WTC11 (cell line): ENCODE data around the gene FAM133A. TPM values are rescaled to one million over a fixed set of nuclear protein-coding genes. Genes with fewer than 3 reads are reported as not detected.

Experiments used
- ATAC-seq: fragments of 200-7000 bp; cut with Tn5 transposase; 2 replicates; pipeline ENCODE4 v1.10.0; 2021; ENCODE audit warnings: mild to moderate bottlenecking, moderate library complexity
- CTCF ChIA-PET: fragments of 300-600 bp; sonication (Branson Sonifier 250); formaldehyde crosslinking; loops from one replicate; lab custom pipeline; 2021; ENCODE audit warnings: antibody characterized with exemption; lab: Charles Lee
- POLR2A ChIA-PET: fragments of 350-600 bp; sonication (Branson Sonifier 250); formaldehyde crosslinking; loops from one replicate; lab custom pipeline; 2021; ENCODE audit warnings: antibody characterized with exemption; lab: Charles Lee
- DNase-seq: peaks from one replicate; pipeline ENCODE4 v3.0.0; 2021; ENCODE audit warnings: low spot score
- H3K27ac Mint-ChIP-seq: 2 replicates; pipeline ENCODE4 v1.8.0; 2021; ENCODE audit warnings: mixed read lengths
- H3K27me3 Mint-ChIP-seq: 2 replicates; pipeline ENCODE4 v1.8.0; 2021; ENCODE audit warnings: low read depth, mild to moderate bottlenecking, moderate library complexity, mixed read lengths
- H3K36me3 Mint-ChIP-seq: 2 replicates; pipeline ENCODE4 v1.8.0; 2021; ENCODE audit warnings: mixed read lengths
- H3K4me1 Mint-ChIP-seq: 2 replicates; pipeline ENCODE4 v1.8.0; 2022; ENCODE audit warnings: mixed read lengths
- H3K4me3 Mint-ChIP-seq: 2 replicates; pipeline ENCODE4 v1.8.0; 2021; ENCODE audit warnings: mild to moderate bottlenecking, moderate library complexity, mixed read lengths
- H3K9me3 Mint-ChIP-seq: 2 replicates; pipeline ENCODE4 v1.8.0; 2021; ENCODE audit warnings: mixed read lengths
- ATF1 ChIP-seq: sonication (generic); formaldehyde crosslinking; IDR thresholded peaks from 2 replicates; pipeline ENCODE4 v1.8.1; 2023; ENCODE audit warnings: mild to moderate bottlenecking, moderate library complexity, missing genetic modification reagents
- ESRRA ChIP-seq: sonication (generic); formaldehyde crosslinking; IDR thresholded peaks from 2 replicates; pipeline ENCODE4 v1.8.1; 2022; ENCODE audit warnings: mild to moderate bottlenecking, missing genetic modification reagents, borderline replicate concordance
- NFATC4 ChIP-seq: fragments of 250-450 bp; sonication (Bioruptor Pico); IDR thresholded peaks from 2 replicates; pipeline ENCODE4 v1.9.0; 2021; ENCODE audit warnings: mild to moderate bottlenecking
- NFYB ChIP-seq: sonication (generic); formaldehyde crosslinking; conservative IDR thresholded peaks from 2 replicates; pipeline ENCODE4 v1.8.0; 2022; ENCODE audit warnings: low read depth, missing genetic modification reagents
- RELA ChIP-seq: sonication (generic); formaldehyde crosslinking; IDR thresholded peaks from 2 replicates; pipeline ENCODE4 v1.8.1; 2022; ENCODE audit warnings: missing genetic modification reagents, mild to moderate bottlenecking, borderline replicate concordance
- SP1 ChIP-seq: sonication (generic); formaldehyde crosslinking; conservative IDR thresholded peaks from 2 replicates; pipeline ENCODE4 v1.8.1; 2022; ENCODE audit warnings: missing genetic modification reagents
- TCF7 ChIP-seq: sonication (generic); formaldehyde crosslinking; IDR thresholded peaks from 2 replicates; pipeline ENCODE4 v1.8.0; 2022; ENCODE audit warnings: mild to moderate bottlenecking, low read depth, missing genetic modification reagents, moderate library complexity
- TEAD1 ChIP-seq: sonication (generic); formaldehyde crosslinking; IDR thresholded peaks from 2 replicates; pipeline ENCODE4 v1.8.0; 2022; ENCODE audit warnings: mild to moderate bottlenecking, missing genetic modification reagents
- ZNF396 ChIP-seq: fragments of 250-450 bp; sonication (Bioruptor Pico); IDR thresholded peaks from 2 replicates; pipeline ENCODE4 v1.8.0; 2021; ENCODE audit warnings: mild to moderate bottlenecking, moderate library complexity, borderline replicate concordance
- total RNA-seq: library from RNA; stranded (reverse); gene quantifications from 3 replicates; pipeline ENCODE4 v1.2.3, GENCODE V29; 2021
- TF ChIP-seq, protein P1 (sequence below): sonication (generic); formaldehyde crosslinking; IDR thresholded peaks from 2 replicates; pipeline ENCODE4 v1.8.1; 2023; ENCODE audit warnings: mild to moderate bottlenecking, missing genetic modification reagents, moderate library complexity
- TF ChIP-seq, protein P2 (sequence below): fragments of 250-450 bp; sonication (Bioruptor Pico); IDR thresholded peaks from 2 replicates; pipeline ENCODE4 v1.9.0; 2021; ENCODE audit warnings: mild to moderate bottlenecking
- TF ChIP-seq, protein P3 (sequence below): sonication (generic); formaldehyde crosslinking; IDR thresholded peaks from 2 replicates; pipeline ENCODE4 v1.8.0; 2022; ENCODE audit warnings: mild to moderate bottlenecking, missing genetic modification reagents
- TF ChIP-seq, protein P4 (sequence below): sonication (generic); formaldehyde crosslinking; IDR thresholded peaks from 2 replicates; pipeline ENCODE4 v1.8.0; 2023; ENCODE audit warnings: missing genetic modification reagents, mild to moderate bottlenecking, borderline replicate concordance

FAM133A gene
- total RNA-seq, 1 experiment from 2014 or later: 0.33 TPM

DNA sequence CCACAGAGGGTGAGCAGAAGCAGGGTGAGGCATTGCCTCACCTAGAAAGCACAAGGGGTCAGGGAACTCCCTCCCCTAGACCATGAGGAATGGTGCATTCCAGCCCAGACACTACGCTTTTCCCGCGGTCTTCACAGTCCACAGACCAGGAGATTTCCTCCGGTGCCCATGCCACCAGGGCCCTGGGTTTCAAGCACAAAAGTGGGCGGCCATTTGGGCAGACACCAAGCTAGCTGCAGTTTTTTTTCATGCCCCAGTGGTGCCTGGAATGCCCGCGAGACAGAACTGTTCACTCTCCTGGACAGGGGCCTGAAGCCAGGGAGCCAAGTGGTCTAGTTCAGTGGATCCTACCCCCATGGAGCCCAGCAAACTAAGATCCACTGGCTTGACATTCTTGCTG lies 13.4 kb upstream of the FAM133A start:
- no peak for ATAC-seq
- Mint-ChIP-seq H3K9me3 (peaks cover 2% of the 10 kb centered on the region), H3K27ac (no peak overlapping the region), H3K36me3 (no peaks in the 10 kb centered on the region), H3K4me3 (no peak overlapping the region), H3K4me1 (no peaks in the 10 kb centered on the region), H3K27me3 (peaks cover 4% of the 10 kb centered on the region)
- no peak for DNase-seq
- ChIA-PET CTCF (no interaction called here), POLR2A (no interaction called here)
- TF ChIP-seq, protein P1, sequence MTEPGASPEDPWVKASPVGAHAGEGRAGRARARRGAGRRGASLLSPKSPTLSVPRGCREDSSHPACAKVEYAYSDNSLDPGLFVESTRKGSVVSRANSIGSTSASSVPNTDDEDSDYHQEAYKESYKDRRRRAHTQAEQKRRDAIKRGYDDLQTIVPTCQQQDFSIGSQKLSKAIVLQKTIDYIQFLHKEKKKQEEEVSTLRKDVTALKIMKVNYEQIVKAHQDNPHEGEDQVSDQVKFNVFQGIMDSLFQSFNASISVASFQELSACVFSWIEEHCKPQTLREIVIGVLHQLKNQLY (CRISPR knock-in tag): no peak
- TF ChIP-seq ZNF396 (CRISPR knock-in tag) (no peak), TEAD1 (no peak), SP1 (CRISPR knock-in tag) (no peak), ESRRA (CRISPR knock-in tag) (no peak)
- TF ChIP-seq, protein P2, sequence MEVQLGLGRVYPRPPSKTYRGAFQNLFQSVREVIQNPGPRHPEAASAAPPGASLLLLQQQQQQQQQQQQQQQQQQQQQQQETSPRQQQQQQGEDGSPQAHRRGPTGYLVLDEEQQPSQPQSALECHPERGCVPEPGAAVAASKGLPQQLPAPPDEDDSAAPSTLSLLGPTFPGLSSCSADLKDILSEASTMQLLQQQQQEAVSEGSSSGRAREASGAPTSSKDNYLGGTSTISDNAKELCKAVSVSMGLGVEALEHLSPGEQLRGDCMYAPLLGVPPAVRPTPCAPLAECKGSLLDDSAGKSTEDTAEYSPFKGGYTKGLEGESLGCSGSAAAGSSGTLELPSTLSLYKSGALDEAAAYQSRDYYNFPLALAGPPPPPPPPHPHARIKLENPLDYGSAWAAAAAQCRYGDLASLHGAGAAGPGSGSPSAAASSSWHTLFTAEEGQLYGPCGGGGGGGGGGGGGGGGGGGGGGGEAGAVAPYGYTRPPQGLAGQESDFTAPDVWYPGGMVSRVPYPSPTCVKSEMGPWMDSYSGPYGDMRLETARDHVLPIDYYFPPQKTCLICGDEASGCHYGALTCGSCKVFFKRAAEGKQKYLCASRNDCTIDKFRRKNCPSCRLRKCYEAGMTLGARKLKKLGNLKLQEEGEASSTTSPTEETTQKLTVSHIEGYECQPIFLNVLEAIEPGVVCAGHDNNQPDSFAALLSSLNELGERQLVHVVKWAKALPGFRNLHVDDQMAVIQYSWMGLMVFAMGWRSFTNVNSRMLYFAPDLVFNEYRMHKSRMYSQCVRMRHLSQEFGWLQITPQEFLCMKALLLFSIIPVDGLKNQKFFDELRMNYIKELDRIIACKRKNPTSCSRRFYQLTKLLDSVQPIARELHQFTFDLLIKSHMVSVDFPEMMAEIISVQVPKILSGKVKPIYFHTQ (CRISPR knock-in tag): no peak

DNA sequence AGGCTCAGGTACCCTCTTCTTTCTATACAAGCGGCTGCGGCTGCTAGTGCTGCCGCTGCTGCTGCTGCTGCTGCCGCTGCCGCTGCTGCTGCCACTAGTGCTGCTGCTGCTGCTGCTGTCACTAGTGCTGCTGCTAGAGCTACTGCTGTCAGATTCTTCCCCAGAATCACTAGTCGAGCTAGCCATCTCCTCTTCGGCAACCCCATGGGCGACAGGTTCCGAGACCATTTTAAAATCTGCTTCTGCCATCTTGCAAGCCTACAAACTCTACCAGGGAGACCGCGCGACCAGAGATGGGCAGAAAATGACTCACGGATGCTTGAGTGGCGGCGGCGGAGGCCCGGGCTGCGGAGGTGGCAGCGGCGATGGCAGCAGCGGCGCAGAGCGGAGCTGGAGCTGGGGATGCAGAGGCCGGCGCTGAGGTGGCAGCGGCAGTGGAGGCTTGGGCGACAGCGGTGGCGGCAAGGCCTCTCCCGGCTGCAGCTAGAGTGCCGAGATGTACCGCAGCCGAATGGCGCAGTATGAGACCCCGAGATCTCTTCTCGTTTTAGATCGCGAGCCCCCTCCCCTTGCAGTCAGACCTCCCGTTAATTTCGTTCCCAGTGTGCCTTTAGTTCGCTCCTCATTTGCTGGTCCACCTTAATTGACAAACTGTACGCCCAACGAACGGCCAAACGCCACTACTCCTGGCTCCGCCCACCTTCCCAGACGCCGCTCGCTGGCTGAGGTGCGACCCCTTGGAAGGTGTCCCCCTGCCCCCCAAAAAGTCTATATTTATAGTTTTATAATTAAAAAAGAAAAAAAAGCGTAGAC lies 744 bp upstream of the FAM133A start, which contains the start of gene NAP1L3:
Gene NAP1L3 (minus strand): TSS at position 523 of the 813 bp plus-strand sequence. CDS start 274 bp downstream, at position 249.
- TF ChIP-seq RELA (no peak), NFYB (CRISPR knock-in tag) (peak; percentile 59), NFATC4 (CRISPR knock-in tag) (no peak), ATF1 (CRISPR knock-in tag) (no peak), TCF7 (CRISPR knock-in tag) (no peak)
- TF ChIP-seq, protein P3, sequence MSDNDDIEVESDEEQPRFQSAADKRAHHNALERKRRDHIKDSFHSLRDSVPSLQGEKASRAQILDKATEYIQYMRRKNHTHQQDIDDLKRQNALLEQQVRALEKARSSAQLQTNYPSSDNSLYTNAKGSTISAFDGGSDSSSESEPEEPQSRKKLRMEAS: peak; percentile 46; the same call in 1 of the 2 replicates
- TF ChIP-seq, protein P4, sequence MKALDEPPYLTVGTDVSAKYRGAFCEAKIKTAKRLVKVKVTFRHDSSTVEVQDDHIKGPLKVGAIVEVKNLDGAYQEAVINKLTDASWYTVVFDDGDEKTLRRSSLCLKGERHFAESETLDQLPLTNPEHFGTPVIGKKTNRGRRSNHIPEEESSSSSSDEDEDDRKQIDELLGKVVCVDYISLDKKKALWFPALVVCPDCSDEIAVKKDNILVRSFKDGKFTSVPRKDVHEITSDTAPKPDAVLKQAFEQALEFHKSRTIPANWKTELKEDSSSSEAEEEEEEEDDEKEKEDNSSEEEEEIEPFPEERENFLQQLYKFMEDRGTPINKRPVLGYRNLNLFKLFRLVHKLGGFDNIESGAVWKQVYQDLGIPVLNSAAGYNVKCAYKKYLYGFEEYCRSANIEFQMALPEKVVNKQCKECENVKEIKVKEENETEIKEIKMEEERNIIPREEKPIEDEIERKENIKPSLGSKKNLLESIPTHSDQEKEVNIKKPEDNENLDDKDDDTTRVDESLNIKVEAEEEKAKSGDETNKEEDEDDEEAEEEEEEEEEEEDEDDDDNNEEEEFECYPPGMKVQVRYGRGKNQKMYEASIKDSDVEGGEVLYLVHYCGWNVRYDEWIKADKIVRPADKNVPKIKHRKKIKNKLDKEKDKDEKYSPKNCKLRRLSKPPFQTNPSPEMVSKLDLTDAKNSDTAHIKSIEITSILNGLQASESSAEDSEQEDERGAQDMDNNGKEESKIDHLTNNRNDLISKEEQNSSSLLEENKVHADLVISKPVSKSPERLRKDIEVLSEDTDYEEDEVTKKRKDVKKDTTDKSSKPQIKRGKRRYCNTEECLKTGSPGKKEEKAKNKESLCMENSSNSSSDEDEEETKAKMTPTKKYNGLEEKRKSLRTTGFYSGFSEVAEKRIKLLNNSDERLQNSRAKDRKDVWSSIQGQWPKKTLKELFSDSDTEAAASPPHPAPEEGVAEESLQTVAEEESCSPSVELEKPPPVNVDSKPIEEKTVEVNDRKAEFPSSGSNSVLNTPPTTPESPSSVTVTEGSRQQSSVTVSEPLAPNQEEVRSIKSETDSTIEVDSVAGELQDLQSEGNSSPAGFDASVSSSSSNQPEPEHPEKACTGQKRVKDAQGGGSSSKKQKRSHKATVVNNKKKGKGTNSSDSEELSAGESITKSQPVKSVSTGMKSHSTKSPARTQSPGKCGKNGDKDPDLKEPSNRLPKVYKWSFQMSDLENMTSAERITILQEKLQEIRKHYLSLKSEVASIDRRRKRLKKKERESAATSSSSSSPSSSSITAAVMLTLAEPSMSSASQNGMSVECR (CRISPR knock-in tag): peak; percentile 51; the same call in 1 of the 2 replicates
- CTCF ChIA-PET: no interaction called here
- DNase-seq: peak; percentile 57
- Mint-ChIP-seq H3K36me3 (peaks cover 3% of the 10 kb centered on the region; the same call in 1 of the 2 replicates), H3K4me1 (peaks cover 13% of the 10 kb centered on the region), H3K9me3 (no peaks in the 10 kb centered on the region), H3K4me3 (peak within 1 kb of the TSS; percentile 94), H3K27me3 (no peaks in the 10 kb centered on the region; the same call in 1 of the 2 replicates), H3K27ac (peak within 1 kb of the TSS; percentile 53; the same call in 1 of the 2 replicates)
- POLR2A ChIA-PET: interaction anchor here (0.6 to 0.7 kb wide), 2 partner anchors 15 to 89 kb away, joined by 3 read pairs; no protein-coding TSS in a partner anchor
- ATAC-seq: peak; percentile 97
